ENCODE measurements around the gene RICTOR. TPM values are rescaled to one million over a fixed set of nuclear protein-coding genes. Genes with fewer than 3 reads are reported as not detected.
A peak's percentile ranks its signal among the peaks of the same experiment; 100 is the strongest.

The RICTOR gene
- total RNA-seq, 1 experiment from 2014 or later = 21.7 TPM

DNA sequence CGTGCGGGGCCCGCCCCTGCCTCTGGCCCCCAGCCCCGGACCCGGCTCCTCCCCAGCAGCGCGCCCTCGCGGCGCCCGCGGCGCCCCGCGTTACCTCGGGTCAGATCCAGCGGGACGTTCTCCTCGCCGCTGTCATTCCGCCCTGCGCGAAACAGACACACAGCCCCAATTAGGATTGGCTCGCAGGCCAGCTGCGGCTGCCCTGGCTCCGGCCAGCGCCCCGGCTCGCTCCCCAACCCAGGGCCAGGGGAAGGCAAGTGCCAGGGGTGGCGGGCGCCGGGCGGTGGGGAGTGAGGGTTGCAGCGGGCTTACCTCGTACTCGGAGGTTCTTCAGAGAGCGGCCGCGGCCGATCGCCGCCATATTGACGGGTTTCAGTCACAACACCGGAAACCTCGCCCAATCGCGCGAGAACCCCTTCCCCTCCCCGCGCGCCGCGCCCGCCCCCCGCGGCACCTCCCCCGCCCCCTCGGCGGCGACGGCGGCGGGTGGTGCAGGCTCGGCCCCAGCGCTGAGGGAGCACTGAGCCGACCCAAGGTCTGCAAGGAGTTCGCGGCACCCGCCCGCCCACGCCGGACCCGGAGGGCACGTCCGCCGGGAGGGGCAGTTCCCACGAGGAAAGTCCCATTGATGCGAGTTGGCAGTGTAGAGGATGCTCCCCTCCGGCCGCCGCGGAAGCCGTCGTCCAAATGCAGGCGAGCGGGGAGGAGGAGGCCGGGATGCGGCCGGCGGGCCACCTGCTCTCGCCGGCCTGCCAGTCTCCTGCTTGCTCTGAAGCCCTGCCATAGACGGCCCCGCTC is at the start of gene RICTOR (continued):
- TF ChIP-seq, protein P1, sequence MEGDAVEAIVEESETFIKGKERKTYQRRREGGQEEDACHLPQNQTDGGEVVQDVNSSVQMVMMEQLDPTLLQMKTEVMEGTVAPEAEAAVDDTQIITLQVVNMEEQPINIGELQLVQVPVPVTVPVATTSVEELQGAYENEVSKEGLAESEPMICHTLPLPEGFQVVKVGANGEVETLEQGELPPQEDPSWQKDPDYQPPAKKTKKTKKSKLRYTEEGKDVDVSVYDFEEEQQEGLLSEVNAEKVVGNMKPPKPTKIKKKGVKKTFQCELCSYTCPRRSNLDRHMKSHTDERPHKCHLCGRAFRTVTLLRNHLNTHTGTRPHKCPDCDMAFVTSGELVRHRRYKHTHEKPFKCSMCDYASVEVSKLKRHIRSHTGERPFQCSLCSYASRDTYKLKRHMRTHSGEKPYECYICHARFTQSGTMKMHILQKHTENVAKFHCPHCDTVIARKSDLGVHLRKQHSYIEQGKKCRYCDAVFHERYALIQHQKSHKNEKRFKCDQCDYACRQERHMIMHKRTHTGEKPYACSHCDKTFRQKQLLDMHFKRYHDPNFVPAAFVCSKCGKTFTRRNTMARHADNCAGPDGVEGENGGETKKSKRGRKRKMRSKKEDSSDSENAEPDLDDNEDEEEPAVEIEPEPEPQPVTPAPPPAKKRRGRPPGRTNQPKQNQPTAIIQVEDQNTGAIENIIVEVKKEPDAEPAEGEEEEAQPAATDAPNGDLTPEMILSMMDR (IDR thresholded peaks at IDR 0.05 in 2 of 3, conservative IDR thresholded peaks at IDR 0.05 in 1 of 3; ENCODE audit: borderline replicate concordance in 1 of 3, insufficient read depth in 1 of 3, low read depth in 2 of 3, low read length in 2 of 3) = no peak
- TF ChIP-seq, protein P2, sequence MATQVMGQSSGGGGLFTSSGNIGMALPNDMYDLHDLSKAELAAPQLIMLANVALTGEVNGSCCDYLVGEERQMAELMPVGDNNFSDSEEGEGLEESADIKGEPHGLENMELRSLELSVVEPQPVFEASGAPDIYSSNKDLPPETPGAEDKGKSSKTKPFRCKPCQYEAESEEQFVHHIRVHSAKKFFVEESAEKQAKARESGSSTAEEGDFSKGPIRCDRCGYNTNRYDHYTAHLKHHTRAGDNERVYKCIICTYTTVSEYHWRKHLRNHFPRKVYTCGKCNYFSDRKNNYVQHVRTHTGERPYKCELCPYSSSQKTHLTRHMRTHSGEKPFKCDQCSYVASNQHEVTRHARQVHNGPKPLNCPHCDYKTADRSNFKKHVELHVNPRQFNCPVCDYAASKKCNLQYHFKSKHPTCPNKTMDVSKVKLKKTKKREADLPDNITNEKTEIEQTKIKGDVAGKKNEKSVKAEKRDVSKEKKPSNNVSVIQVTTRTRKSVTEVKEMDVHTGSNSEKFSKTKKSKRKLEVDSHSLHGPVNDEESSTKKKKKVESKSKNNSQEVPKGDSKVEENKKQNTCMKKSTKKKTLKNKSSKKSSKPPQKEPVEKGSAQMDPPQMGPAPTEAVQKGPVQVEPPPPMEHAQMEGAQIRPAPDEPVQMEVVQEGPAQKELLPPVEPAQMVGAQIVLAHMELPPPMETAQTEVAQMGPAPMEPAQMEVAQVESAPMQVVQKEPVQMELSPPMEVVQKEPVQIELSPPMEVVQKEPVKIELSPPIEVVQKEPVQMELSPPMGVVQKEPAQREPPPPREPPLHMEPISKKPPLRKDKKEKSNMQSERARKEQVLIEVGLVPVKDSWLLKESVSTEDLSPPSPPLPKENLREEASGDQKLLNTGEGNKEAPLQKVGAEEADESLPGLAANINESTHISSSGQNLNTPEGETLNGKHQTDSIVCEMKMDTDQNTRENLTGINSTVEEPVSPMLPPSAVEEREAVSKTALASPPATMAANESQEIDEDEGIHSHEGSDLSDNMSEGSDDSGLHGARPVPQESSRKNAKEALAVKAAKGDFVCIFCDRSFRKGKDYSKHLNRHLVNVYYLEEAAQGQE (IDR thresholded peaks at IDR 0.05; ENCODE audit: low read depth) = no peak
- TF ChIP-seq EGR1 (IDR thresholded peaks at IDR 0.05; ENCODE audit: low read depth) = peak; percentile 86

DNA sequence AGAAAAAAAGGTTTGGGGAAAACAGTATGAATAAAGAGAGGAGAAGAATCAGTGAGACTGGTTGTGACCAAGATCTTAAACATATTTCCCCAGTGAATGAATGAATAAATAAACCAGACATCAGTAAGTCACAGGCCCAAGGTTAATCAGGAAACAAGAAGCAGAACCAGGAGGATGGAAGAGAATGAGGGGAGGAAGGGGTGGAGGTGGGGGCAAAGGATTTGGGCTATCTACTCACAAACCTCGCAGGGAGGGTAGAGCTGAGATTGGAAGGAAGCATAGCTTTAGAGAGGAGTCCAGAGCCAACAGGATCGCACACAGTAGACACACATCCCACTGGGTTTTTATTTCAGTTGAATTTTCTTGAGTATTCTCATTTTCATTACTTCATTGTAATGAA is 47.7 kb upstream of the RICTOR start:
- ATAC-seq = no peak
- POLR2A ChIA-PET = no interaction called here
- intact Hi-C loops (cut with micrococcal nuclease) = no loop called here

More for the DNA sequence above, 47.7 kb upstream of the RICTOR start:
- no peak for DNase-seq (ENCODE audit: low read depth, low spot score)
- BruUV-seq (replicated peaks) = no TSS peak
- ChIA-PET RAD21 (ENCODE audit: low non-redundant PET in 1 of 2, low total read pairs in 2 of 2, uncharacterized antibody in 2 of 2, unreplicated experiment in 2 of 2) (no interaction called here), CTCF (no interaction called here)
- Histone ChIP-seq H3K9me2 (ENCODE audit: insufficient read depth) (no peaks in the 10 kb centered on the region), H3K9me3 (ENCODE audit: control insufficient read depth in 1 of 2, insufficient read depth in 1 of 2, low read depth in 1 of 2, low read length in 2 of 2) (no peaks in the 10 kb centered on the region), H4K20me1 (ENCODE audit: insufficient read depth) (no peaks in the 10 kb centered on the region), H2AFZ (ENCODE audit: low read depth, low read length, poor library complexity, severe bottlenecking) (no peak overlapping the region), H3K4me3 (replicated peaks in 1 of 2; ENCODE audit: low read depth in 1 of 2, low read length in 2 of 2) (no peak overlapping the region), H3K4me1 (ENCODE audit: control insufficient read depth in 1 of 2, insufficient read depth in 2 of 2, low read length in 2 of 2) (no peaks in the 10 kb centered on the region), H3K27me3 (ENCODE audit: insufficient read depth, low read length) (no peaks in the 10 kb centered on the region), H3K4me2 (ENCODE audit: low read length) (no peak overlapping the region), H3K79me2 (ENCODE audit: insufficient read depth, low read length) (no peaks in the 10 kb centered on the region), H3K36me3 (ENCODE audit: control insufficient read depth in 1 of 2, insufficient read depth in 2 of 2, low read length in 2 of 2) (no peaks in the 10 kb centered on the region), H3K27ac (ENCODE audit: low read depth, low read length) (no peak overlapping the region), H3K9ac (ENCODE audit: low read length) (no peak overlapping the region)
- TF ChIP-seq SRF (IDR thresholded peaks at IDR 0.05; ENCODE audit: low read depth) = no peak
- TF ChIP-seq, protein P3, sequence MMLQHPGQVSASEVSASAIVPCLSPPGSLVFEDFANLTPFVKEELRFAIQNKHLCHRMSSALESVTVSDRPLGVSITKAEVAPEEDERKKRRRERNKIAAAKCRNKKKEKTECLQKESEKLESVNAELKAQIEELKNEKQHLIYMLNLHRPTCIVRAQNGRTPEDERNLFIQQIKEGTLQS (IDR thresholded peaks at IDR 0.05) = no peak
- TF ChIP-seq, protein P4, sequence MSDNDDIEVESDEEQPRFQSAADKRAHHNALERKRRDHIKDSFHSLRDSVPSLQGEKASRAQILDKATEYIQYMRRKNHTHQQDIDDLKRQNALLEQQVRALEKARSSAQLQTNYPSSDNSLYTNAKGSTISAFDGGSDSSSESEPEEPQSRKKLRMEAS (IDR thresholded peaks at IDR 0.05) = no peak
- TF ChIP-seq ZFX (IDR thresholded peaks at IDR 0.05) = no peak
- TF ChIP-seq SP1 (IDR thresholded peaks at IDR 0.05; ENCODE audit: low read depth) = no peak
